ENCODE measurements around the gene PRCD. TPM values are rescaled to one million over a fixed set of nuclear protein-coding genes. Genes with fewer than 3 reads are reported as not detected.

The PRCD gene
- total RNA-seq, 4 donors from 2014 or later: 0.57 to 11.2 (median 2.3) TPM

DNA sequence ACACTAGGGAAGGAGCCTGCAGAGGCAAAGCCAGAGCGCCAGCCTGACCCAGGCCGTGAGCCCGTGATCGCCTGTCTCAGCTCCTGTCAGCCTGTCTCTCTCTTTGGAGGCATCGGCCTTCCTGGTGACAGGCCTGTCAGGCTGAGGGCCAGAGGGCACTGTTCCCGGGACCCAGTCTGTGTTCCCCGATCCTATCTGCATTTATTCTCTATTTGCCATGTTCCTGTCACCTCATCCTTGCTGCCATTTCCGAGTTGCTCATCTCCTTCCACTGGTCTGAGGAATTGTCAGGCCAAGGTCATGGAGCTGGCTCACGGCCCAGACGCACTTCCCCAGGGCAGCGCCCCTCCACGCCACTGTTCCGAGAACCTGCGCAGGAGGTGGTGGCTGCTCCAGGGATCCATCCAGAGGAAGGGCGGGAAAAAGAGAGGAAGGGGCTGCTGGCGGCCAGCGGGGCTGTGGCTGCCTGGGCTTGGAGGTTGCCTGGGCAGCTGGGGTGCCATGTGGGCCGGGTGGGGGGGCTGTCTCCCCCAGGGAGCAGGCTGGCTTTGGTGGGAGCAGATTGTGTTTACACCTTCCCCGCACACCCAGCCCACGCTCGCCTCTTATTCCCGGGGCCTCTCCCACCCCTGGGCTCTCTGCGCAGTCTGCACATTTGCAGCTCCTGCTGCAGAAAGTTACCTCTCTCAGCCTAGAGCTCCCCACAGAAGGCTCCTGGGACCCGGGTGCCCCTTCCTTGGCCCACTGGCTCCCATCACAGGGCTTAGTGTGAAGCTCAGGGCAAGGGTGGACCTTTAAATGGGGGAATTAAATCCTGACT, 4.9 kb downstream of the PRCD start:
- H3K27me3 ChIP-seq: peaks cover 17% of the 10 kb centered on the region
- H3K27ac ChIP-seq: peak overlapping the region in 3 of 4 donors; percentile 45 to 56 (median 47)
- no peaks in the 10 kb centered on the region for H3K9me3 ChIP-seq
- no peak for ATAC-seq
- H3K4me1 ChIP-seq: peaks cover 0 to 62% (median 28%) of the 10 kb centered on the region in 3 donors
- TF ChIP-seq EP300 (IDR thresholded peaks at IDR 0.05) (no peak), POLR2AphosphoS5 (IDR thresholded peaks at IDR 0.05) (peak; percentile 13), POLR2A (IDR thresholded peaks at IDR 0.05) (no peak)
- TF ChIP-seq, protein P1, sequence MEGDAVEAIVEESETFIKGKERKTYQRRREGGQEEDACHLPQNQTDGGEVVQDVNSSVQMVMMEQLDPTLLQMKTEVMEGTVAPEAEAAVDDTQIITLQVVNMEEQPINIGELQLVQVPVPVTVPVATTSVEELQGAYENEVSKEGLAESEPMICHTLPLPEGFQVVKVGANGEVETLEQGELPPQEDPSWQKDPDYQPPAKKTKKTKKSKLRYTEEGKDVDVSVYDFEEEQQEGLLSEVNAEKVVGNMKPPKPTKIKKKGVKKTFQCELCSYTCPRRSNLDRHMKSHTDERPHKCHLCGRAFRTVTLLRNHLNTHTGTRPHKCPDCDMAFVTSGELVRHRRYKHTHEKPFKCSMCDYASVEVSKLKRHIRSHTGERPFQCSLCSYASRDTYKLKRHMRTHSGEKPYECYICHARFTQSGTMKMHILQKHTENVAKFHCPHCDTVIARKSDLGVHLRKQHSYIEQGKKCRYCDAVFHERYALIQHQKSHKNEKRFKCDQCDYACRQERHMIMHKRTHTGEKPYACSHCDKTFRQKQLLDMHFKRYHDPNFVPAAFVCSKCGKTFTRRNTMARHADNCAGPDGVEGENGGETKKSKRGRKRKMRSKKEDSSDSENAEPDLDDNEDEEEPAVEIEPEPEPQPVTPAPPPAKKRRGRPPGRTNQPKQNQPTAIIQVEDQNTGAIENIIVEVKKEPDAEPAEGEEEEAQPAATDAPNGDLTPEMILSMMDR (IDR thresholded peaks at IDR 0.05): no peak
- H3K4me3 ChIP-seq: no peak overlapping the region
- no peaks in the 10 kb centered on the region for H3K36me3 ChIP-seq
- WGBS, 2 donors (ENCODE audit: low coverage in 1 of 2): 94% methylated on average over 3 of the region's 24 CpGs; no CpG with 5 or more reads in 1 of the 2 donors

DNA sequence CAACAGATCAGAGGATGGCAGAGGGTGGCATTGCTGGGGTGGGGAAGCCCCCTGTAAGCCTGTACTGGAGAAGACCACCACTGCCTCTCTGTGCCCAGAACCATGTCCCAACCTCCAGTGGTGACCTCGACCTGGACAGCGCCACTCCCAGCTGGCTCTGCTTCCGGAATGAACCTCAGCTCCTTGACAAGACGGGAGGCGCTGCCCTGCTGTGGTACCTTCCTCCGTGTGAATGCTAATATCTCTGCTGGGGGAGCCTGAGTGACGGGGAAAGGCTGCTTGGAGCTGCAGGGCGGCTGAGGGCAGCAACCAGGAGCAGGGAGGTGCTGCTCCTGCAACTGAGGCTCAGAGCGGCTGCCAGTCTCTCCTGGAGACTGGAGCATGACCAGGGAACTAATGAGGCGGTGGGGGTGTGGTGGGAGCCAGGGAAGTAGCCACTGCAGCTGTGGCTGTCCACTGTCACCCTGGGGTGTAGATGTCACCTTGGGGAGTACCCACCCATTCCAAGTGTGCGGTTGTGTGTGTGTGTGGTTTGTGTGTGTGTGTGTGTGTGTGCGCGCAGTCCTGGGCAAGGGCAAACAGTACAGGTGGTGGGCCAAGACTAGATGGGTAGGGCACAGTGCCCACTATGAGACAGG, 6.2 kb downstream of the PRCD start:
- ATAC-seq: no peak
- peaks cover 0 to 49% (median 20%) of the 10 kb centered on the region in 3 donors for H3K4me1 ChIP-seq
- 100% methylated on average over 2 of the region's 13 CpGs; no CpG with 5 or more reads in 1 of the 2 donors for WGBS, 2 donors (ENCODE audit: low coverage in 1 of 2)
- no peak overlapping the region for H3K4me3 ChIP-seq
- H3K9me3 ChIP-seq: no peaks in the 10 kb centered on the region
- H3K27ac ChIP-seq: no peak overlapping the region
- peaks cover 17% of the 10 kb centered on the region for H3K27me3 ChIP-seq
- no peak for TF ChIP-seq EP300 (IDR thresholded peaks at IDR 0.05)
- no peak for TF ChIP-seq POLR2A (IDR thresholded peaks at IDR 0.05)
- TF ChIP-seq POLR2AphosphoS5 (IDR thresholded peaks at IDR 0.05): no peak
- TF ChIP-seq, protein P1 (IDR thresholded peaks at IDR 0.05): no peak
- H3K36me3 ChIP-seq: no peaks in the 10 kb centered on the region

DNA sequence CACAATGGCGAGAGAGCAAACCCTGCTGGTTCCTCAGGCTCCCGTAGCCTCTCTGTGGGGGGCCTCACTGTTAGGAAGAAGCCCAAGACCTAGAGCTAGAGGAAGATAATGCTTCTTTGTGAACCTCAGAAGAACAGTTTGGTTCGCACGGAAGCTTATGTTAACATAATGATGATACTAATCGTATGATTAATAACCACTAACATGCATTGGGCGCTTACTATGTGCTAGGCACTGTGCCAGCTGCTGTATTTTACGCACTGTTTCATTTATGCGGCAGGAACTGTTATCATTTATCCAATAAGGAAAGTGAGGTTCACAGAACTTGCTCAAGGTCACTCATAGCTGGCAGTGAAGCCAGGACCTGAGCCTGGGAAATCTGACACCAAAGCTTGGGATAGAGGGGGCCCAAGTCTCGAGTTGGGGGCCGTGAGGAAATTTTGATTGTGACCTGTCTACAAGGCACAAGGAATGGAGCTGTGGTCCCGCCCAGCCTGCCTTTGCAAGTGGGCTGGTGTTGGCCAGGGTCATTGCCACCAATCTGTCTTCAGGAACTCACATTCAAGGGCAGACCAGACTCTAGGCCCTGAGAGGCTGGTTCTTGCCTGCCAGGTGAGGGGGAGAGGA, 6.8 kb downstream of the PRCD start:
- TF ChIP-seq, protein P1 (IDR thresholded peaks at IDR 0.05): no peak
- TF ChIP-seq POLR2AphosphoS5 (IDR thresholded peaks at IDR 0.05): no peak
- TF ChIP-seq POLR2A (IDR thresholded peaks at IDR 0.05): no peak
- TF ChIP-seq EP300 (IDR thresholded peaks at IDR 0.05): no peak
- Histone ChIP-seq H3K36me3 (no peaks in the 10 kb centered on the region), H3K4me1 (peaks cover 0 to 43% (median 17%) of the 10 kb centered on the region in 3 donors), H3K27ac (no peak overlapping the region), H3K4me3 (no peak overlapping the region), H3K9me3 (no peaks in the 10 kb centered on the region), H3K27me3 (peaks cover 17% of the 10 kb centered on the region)
- WGBS, 2 donors (ENCODE audit: low coverage in 1 of 2): 76 to 80% methylated on average over 1 to 9 of the region's 11 CpGs
- ATAC-seq: no peak

DNA sequence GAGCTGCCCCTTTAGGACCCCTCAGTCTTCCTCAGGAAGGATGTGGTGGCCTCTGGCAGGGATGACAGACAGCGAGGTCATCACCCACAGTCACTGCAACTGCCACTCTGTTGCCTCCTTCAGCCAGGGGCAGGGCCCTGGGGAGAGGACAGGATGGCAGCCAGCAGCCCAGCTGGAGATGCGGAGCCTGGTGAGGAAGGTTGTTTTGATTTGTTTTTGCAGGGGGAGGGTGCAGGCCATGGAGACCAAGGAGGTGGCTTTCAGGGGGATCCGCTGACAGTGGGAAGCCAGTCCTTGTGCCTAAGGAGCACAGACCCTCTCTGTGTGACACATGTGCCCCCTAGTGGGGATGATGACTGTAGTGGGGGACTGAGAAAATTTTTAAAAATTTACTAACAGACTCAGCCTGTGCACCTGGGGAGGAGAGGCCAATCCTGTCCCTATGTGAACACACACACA, 7.4 kb downstream of the PRCD start:
- peak; percentile 66 for ATAC-seq
- peaks cover 0 to 40% (median 17%) of the 10 kb centered on the region in 3 donors for H3K4me1 ChIP-seq

More for the DNA sequence above, 7.4 kb downstream of the PRCD start:
- 16% methylated on average over 2 of the region's 3 CpGs; no CpG with 5 or more reads in 1 of the 2 donors for WGBS, 2 donors (ENCODE audit: low coverage in 1 of 2)
- TF ChIP-seq, protein P1 (IDR thresholded peaks at IDR 0.05): peak in 3 of 4 experiments; percentile 59 to 71 (median 64)
- no peak for TF ChIP-seq EP300 (IDR thresholded peaks at IDR 0.05)
- Histone ChIP-seq H3K36me3 (no peaks in the 10 kb centered on the region), H3K4me3 (no peak overlapping the region), H3K9me3 (no peaks in the 10 kb centered on the region), H3K27me3 (peaks cover 17% of the 10 kb centered on the region), H3K27ac (no peak overlapping the region)
